ENCODE results near the gene TSSK2.

GRCh38 chr22:19086896-19087295 is 44.2 kb upstream of the TSSK2 start:
- TF ChIP-seq, protein P1, sequence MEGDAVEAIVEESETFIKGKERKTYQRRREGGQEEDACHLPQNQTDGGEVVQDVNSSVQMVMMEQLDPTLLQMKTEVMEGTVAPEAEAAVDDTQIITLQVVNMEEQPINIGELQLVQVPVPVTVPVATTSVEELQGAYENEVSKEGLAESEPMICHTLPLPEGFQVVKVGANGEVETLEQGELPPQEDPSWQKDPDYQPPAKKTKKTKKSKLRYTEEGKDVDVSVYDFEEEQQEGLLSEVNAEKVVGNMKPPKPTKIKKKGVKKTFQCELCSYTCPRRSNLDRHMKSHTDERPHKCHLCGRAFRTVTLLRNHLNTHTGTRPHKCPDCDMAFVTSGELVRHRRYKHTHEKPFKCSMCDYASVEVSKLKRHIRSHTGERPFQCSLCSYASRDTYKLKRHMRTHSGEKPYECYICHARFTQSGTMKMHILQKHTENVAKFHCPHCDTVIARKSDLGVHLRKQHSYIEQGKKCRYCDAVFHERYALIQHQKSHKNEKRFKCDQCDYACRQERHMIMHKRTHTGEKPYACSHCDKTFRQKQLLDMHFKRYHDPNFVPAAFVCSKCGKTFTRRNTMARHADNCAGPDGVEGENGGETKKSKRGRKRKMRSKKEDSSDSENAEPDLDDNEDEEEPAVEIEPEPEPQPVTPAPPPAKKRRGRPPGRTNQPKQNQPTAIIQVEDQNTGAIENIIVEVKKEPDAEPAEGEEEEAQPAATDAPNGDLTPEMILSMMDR (IDR thresholded peaks at IDR 0.05 in 4 of 5, conservative IDR thresholded peaks at IDR 0.05 in 1 of 5) = no peak
- no peak for TF ChIP-seq POLR2A (IDR thresholded peaks at IDR 0.05)

Data from gastrocnemius medialis (tissue), 4 donors.